ENCODE results near the gene FBXO7.

Gene FBXO7

GRCh38 chr22:32515084-32515483 lies 40.5 kb downstream of the FBXO7 start:
- no peaks in the 10 kb centered on the region for H4K20me1 ChIP-seq (ENCODE audit: low read depth, low read length)
- H3K27me3 ChIP-seq (ENCODE audit: low read length) = no peaks in the 10 kb centered on the region
- no peak overlapping the region for H3K4me2 ChIP-seq (ENCODE audit: low read depth, low read length, poor library complexity, severe bottlenecking)
- H3K9me2 ChIP-seq (replicated peaks; ENCODE audit: insufficient read depth, low read length) = no peaks in the 10 kb centered on the region
- no peaks in the 10 kb centered on the region for H3K9me3 ChIP-seq (ENCODE audit: insufficient read depth, low read length)
- H2AFZ ChIP-seq (ENCODE audit: low read depth, low read length, severe bottlenecking) = no peak overlapping the region
- H3K27ac ChIP-seq (ENCODE audit: low read depth, low read length) = no peak overlapping the region
- no peaks in the 10 kb centered on the region for H3K36me3 ChIP-seq (ENCODE audit: low read length)
- H3F3A ChIP-seq (ENCODE audit: insufficient read depth) = no peaks in the 10 kb centered on the region
- H3K79me2 ChIP-seq (ENCODE audit: insufficient read depth, low read length) = no peaks in the 10 kb centered on the region
- TF ChIP-seq EZH2phosphoT487 (conservative IDR thresholded peaks at IDR 0.05; ENCODE audit: low read length) = no peak
- TF ChIP-seq CTCF (IDR thresholded peaks at IDR 0.05; ENCODE audit: insufficient read depth, low read length, poor library complexity, severe bottlenecking) = no peak
- no peak overlapping the region for H3K4me3 ChIP-seq (ENCODE audit: insufficient read depth, low read length, poor library complexity, severe bottlenecking)
- H3K9ac ChIP-seq (ENCODE audit: low read length) = no peak overlapping the region

GRCh38 chr22:32517488-32517887 lies 42.9 kb downstream of the FBXO7 start:
- Histone ChIP-seq H3K27ac (ENCODE audit: low read depth, low read length) (no peak overlapping the region), H2AFZ (ENCODE audit: low read depth, low read length, severe bottlenecking) (no peak overlapping the region), H3F3A (ENCODE audit: insufficient read depth) (no peaks in the 10 kb centered on the region), H3K27me3 (ENCODE audit: low read length) (no peaks in the 10 kb centered on the region), H3K9me2 (replicated peaks; ENCODE audit: insufficient read depth, low read length) (no peaks in the 10 kb centered on the region), H3K9me3 (ENCODE audit: insufficient read depth, low read length) (no peaks in the 10 kb centered on the region), H4K20me1 (ENCODE audit: low read depth, low read length) (no peaks in the 10 kb centered on the region), H3K4me2 (ENCODE audit: low read depth, low read length, poor library complexity, severe bottlenecking) (no peak overlapping the region), H3K4me3 (ENCODE audit: insufficient read depth, low read length, poor library complexity, severe bottlenecking) (no peak overlapping the region), H3K36me3 (ENCODE audit: low read length) (no peaks in the 10 kb centered on the region), H3K9ac (ENCODE audit: low read length) (no peak overlapping the region), H3K79me2 (ENCODE audit: insufficient read depth, low read length) (no peaks in the 10 kb centered on the region)
- no peak for TF ChIP-seq CTCF (IDR thresholded peaks at IDR 0.05; ENCODE audit: insufficient read depth, low read length, poor library complexity, severe bottlenecking)
- TF ChIP-seq EZH2phosphoT487 (conservative IDR thresholded peaks at IDR 0.05; ENCODE audit: low read length) = no peak

DNA sequence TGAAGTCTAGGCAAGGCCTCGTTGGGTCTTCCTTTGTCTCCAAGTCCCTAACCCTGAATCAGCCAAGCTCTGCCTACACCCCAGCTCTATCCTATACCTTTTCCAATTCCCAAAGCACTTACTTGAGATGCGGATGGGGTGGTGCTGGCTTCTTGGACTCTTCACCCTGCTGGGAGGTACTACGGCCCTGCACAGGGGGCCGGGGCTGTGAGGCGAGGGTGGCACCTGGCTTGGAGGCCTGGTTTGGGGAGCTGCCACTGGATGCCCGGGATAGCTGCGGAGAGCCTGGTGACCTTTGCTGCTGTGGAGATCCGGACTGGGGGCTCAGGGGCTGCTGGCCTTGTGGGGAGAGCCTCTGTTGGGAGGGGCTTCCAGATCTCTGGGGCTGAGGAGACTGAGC lies 43.3 kb downstream of the FBXO7 start:
- H3K36me3 ChIP-seq (ENCODE audit: low read length) = no peaks in the 10 kb centered on the region
- H2AFZ ChIP-seq (ENCODE audit: low read depth, low read length, severe bottlenecking) = no peak overlapping the region
- no peak overlapping the region for H3K27ac ChIP-seq (ENCODE audit: low read depth, low read length)
- no peaks in the 10 kb centered on the region for H4K20me1 ChIP-seq (ENCODE audit: low read depth, low read length)
- H3K4me2 ChIP-seq (ENCODE audit: low read depth, low read length, poor library complexity, severe bottlenecking) = no peak overlapping the region
- no peak overlapping the region for H3K4me3 ChIP-seq (ENCODE audit: insufficient read depth, low read length, poor library complexity, severe bottlenecking)
- H3K79me2 ChIP-seq (ENCODE audit: insufficient read depth, low read length) = no peaks in the 10 kb centered on the region
- no peaks in the 10 kb centered on the region for H3K9me3 ChIP-seq (ENCODE audit: insufficient read depth, low read length)
- no peaks in the 10 kb centered on the region for H3F3A ChIP-seq (ENCODE audit: insufficient read depth)
- H3K27me3 ChIP-seq (ENCODE audit: low read length) = no peaks in the 10 kb centered on the region
- H3K9me2 ChIP-seq (replicated peaks; ENCODE audit: insufficient read depth, low read length) = no peaks in the 10 kb centered on the region
- TF ChIP-seq EZH2phosphoT487 (conservative IDR thresholded peaks at IDR 0.05; ENCODE audit: low read length) (no peak), CTCF (IDR thresholded peaks at IDR 0.05; ENCODE audit: insufficient read depth, low read length, poor library complexity, severe bottlenecking) (no peak)
- no peak overlapping the region for H3K9ac ChIP-seq (ENCODE audit: low read length)

DNA sequence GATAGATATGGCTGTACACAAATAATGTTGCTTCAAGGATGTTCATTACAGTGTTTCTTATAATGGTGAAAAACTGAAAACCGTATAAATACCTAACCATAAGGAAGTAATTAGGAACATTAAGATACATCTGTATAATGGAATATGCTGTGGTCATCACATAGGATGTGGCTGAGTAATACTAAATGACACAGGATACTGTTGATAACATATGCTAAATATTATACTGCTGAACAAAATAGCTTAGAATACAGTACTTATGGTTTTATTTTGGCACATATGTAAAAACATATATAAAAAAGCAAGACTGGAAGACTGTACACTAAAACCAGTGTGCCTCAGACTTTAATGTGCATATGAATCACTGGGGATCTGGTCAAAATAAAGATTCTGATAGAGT lies 43.8 kb downstream of the FBXO7 start:
- H4K20me1 ChIP-seq (ENCODE audit: low read depth, low read length) = no peaks in the 10 kb centered on the region
- no peak overlapping the region for H3K27ac ChIP-seq (ENCODE audit: low read depth, low read length)
- H3K9me3 ChIP-seq (ENCODE audit: insufficient read depth, low read length) = no peaks in the 10 kb centered on the region
- H3K79me2 ChIP-seq (ENCODE audit: insufficient read depth, low read length) = no peaks in the 10 kb centered on the region
- no peaks in the 10 kb centered on the region for H3K27me3 ChIP-seq (ENCODE audit: low read length)
- no peak for TF ChIP-seq EZH2phosphoT487 (conservative IDR thresholded peaks at IDR 0.05; ENCODE audit: low read length)
- no peak for TF ChIP-seq CTCF (IDR thresholded peaks at IDR 0.05; ENCODE audit: insufficient read depth, low read length, poor library complexity, severe bottlenecking)
- no peak overlapping the region for H3K4me3 ChIP-seq (ENCODE audit: insufficient read depth, low read length, poor library complexity, severe bottlenecking)
- H3K9ac ChIP-seq (ENCODE audit: low read length) = no peak overlapping the region
- H3K9me2 ChIP-seq (replicated peaks; ENCODE audit: insufficient read depth, low read length) = no peaks in the 10 kb centered on the region
- H3K4me2 ChIP-seq (ENCODE audit: low read depth, low read length, poor library complexity, severe bottlenecking) = no peak overlapping the region
- H2AFZ ChIP-seq (ENCODE audit: low read depth, low read length, severe bottlenecking) = no peak overlapping the region
- no peaks in the 10 kb centered on the region for H3F3A ChIP-seq (ENCODE audit: insufficient read depth)
- no peaks in the 10 kb centered on the region for H3K36me3 ChIP-seq (ENCODE audit: low read length)
